Kidney (tissue), 14 donors: ENCODE results near the gene ZNF717. TPM values are rescaled to one million over a fixed set of nuclear protein-coding genes. Genes with fewer than 3 reads are reported as not detected.

Experiments
- DNase-seq, 5 donors: peaks; one replicate each; pipeline ENCODE4 v3.0.0-alpha.2; 2013 to 2020
- FAIRE-seq: peaks from 2 replicates; lab custom pipeline; 2012; peaks lifted over from hg19 to GRCh38; lab: Jason Lieb, UNC
- H3K27ac ChIP-seq, 2 donors: one replicate each; pipeline ENCODE4 v1.7.0; 2013; ENCODE audit warnings: low read depth in 2 of 2, low read length in 2 of 2, inconsistent platforms in 1 of 2
- H3K27me3 ChIP-seq: one replicate; pipeline ENCODE4 v1.7.1; 2013; ENCODE audit warnings: low read length, inconsistent platforms; ENCODE audit not compliant: control insufficient read depth, insufficient read depth
- H3K36me3 ChIP-seq, 3 donors: one replicate each; pipeline versions ENCODE4 v1.7.0 to v1.7.1; 2013; ENCODE audit warnings: low read length in 3 of 3, control low read depth in 1 of 3, inconsistent platforms in 1 of 3; ENCODE audit not compliant: insufficient read depth in 3 of 3, control insufficient read depth in 2 of 3
- H3K4me1 ChIP-seq, 3 donors: one replicate each; pipeline versions ENCODE4 v1.7.0 to v1.7.1; 2013; ENCODE audit warnings: low read length in 3 of 3, inconsistent platforms in 1 of 3, low read depth in 1 of 3; ENCODE audit not compliant: control insufficient read depth in 2 of 3, insufficient read depth in 2 of 3
- H3K4me3 ChIP-seq, 3 donors: one replicate each; pipeline versions ENCODE4 v1.7.0 to v1.8.1; 2013; ENCODE audit warnings: low read length in 3 of 3, control low read depth in 1 of 3, inconsistent platforms in 1 of 3
- H3K9ac ChIP-seq, 3 donors: one replicate each; pipeline versions ENCODE4 v1.7.0 to v1.7.1; 2013; ENCODE audit warnings: low read length in 3 of 3, control low read depth in 1 of 3, inconsistent platforms in 1 of 3
- H3K9me3 ChIP-seq, 3 donors: one replicate each; pipeline versions ENCODE4 v1.7.0 to v1.7.1; 2013; ENCODE audit warnings: low read length in 3 of 3, control low read depth in 1 of 3, inconsistent platforms in 1 of 3; ENCODE audit not compliant: control insufficient read depth in 2 of 3, insufficient read depth in 1 of 3
- intact Hi-C: fragments of 100-400 bp; cut with DNase I; formaldehyde crosslinking; loops from one replicate; pipeline ENCODE4 v1.11.1; 2022
- microRNA-seq: library from miRNA; unstranded; fragments of <30 nt; microRNA quantifications from one replicate; pipeline ENCODE4 v1.2.0, GENCODE V29; 2020
- polyA plus RNA-seq: library from polyadenylated mRNA; stranded (reverse); fragments of 350-450 nt; fragmentation: Illumina TruSeq; extraction: RNeasy Lipid Tissue Mini Kit (QIAGEN cat#74804); gene quantifications from one replicate; pipeline ENCODE4 v1.2.3, GENCODE V29; 2014; ENCODE audit warnings: low read depth, low replicate concordance; ENCODE audit not compliant: insufficient read depth
- total RNA-seq: library from RNA; stranded (reverse); fragmentation: NEBNext Ultra II Directional; extraction: Animal tissue kit (Norgen Biotek cat#: 25700); gene quantifications from one replicate; pipeline ENCODE4 v1.2.1, GENCODE V29; 2021
- TF ChIP-seq, protein P1 (sequence below): IDR thresholded peaks from 3 replicates; pipeline ENCODE4 v1.5.1; 2012; ENCODE audit warnings: mild to moderate bottlenecking, moderate library complexity, borderline replicate concordance; ENCODE audit not compliant: insufficient read depth; ENCODE audit errors: extremely low read depth
- donor health status: control.
- donor health status: control.
- donor health status: control.
- donor health status: control.
- donor health status: control.
- donor health status: DM: yes; HTN: yes; CAD: no.
- donor health status: Normal renal cell carcinoma (clear cell type).

The ZNF717 gene
- total and polyA plus RNA-seq, 2 donors from 2014 or later = 12.8 to 19.8 TPM

DNA sequence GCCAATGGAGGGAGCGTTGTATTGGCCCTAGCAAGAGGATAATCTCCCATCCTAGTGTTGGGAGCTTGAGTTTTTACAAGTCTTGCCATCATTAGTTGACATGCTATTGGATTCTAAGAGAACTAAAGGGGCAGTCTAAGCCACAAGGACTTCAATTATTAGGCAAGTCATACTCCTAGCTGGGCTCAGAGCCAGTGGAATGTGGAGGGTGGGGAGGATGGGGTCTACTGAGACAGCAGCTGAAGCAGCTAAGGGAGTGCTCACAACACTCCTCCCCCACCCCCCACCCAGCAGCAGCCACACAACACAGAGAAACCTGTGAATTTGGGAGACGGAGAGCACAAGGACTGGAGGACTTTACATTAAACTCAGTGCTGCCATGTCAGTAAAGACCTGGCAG lies 93.3 kb downstream of the ZNF717 start:
- Histone ChIP-seq H3K27me3 (no peaks in the 10 kb centered on the region), H3K36me3 (no peaks in the 10 kb centered on the region), H3K27ac (no peak overlapping the region), H3K9me3 (peaks cover 0 to 8% (median 0%) of the 10 kb centered on the region in 3 donors), H3K9ac (no peak overlapping the region), H3K4me3 (no peak overlapping the region), H3K4me1 (no peaks in the 10 kb centered on the region)
- FAIRE-seq (no peak), DNase-seq (peak in 1 of 5 donors; percentile 17)
- intact Hi-C loops = no loop called here
- TF ChIP-seq, protein P1, sequence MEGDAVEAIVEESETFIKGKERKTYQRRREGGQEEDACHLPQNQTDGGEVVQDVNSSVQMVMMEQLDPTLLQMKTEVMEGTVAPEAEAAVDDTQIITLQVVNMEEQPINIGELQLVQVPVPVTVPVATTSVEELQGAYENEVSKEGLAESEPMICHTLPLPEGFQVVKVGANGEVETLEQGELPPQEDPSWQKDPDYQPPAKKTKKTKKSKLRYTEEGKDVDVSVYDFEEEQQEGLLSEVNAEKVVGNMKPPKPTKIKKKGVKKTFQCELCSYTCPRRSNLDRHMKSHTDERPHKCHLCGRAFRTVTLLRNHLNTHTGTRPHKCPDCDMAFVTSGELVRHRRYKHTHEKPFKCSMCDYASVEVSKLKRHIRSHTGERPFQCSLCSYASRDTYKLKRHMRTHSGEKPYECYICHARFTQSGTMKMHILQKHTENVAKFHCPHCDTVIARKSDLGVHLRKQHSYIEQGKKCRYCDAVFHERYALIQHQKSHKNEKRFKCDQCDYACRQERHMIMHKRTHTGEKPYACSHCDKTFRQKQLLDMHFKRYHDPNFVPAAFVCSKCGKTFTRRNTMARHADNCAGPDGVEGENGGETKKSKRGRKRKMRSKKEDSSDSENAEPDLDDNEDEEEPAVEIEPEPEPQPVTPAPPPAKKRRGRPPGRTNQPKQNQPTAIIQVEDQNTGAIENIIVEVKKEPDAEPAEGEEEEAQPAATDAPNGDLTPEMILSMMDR = no peak

- FAIRE-seq = no peak
- intact Hi-C loops = no loop called here
- Histone ChIP-seq H3K9me3 (no peaks in the 10 kb centered on the region), H3K9ac (no peak overlapping the region), H3K4me1 (no peaks in the 10 kb centered on the region), H3K4me3 (no peak overlapping the region), H3K36me3 (no peaks in the 10 kb centered on the region), H3K27ac (no peak overlapping the region), H3K27me3 (no peaks in the 10 kb centered on the region)
- no peak for DNase-seq
- TF ChIP-seq, protein P1 = no peak
Measured at GRCh38 chr3:75687323-75687722, 98.0 kb downstream of the ZNF717 start.

Small RNA genes within 50 kb of the gene (microRNA-seq; reads per million reads assigned to microRNA genes)
- gene MIR4273 = not detected

Other genes with a start within 250 kb of the ZNF717 start
- not detected for gene FRG2C, start 121.2 kb downstream of the ZNF717 start, total RNA-seq
- gene FRG2C, start 121.2 kb downstream of the ZNF717 start, polyA plus RNA-seq = 0.99 TPM